Breast epithelium (tissue), 4 donors: ENCODE data around the gene SIX5. TPM values are rescaled to one million over a fixed set of nuclear protein-coding genes. Genes with fewer than 3 reads are reported as not detected.

ENCODE experiments used
- DNase-seq, 2 donors: peaks; one replicate each; pipeline ENCODE4 v3.0.0-alpha.2; 2019; ENCODE audit warnings: low spot score in 2 of 2
- H3K27ac ChIP-seq, 2 donors: fragments of 200-600 bp; sonication (generic) in 1 of 2; one replicate each; pipeline ENCODE4 v1.5.1; 2016 to 2019; ENCODE audit warnings: mild to moderate bottlenecking in 1 of 2
- H3K27me3 ChIP-seq, 2 donors: fragments of 200-600 bp; sonication (generic) in 1 of 2; one replicate each; pipeline versions ENCODE4 v1.5.1 to v1.6.0; 2017 to 2019; ENCODE audit warnings: control low read depth in 1 of 2, mild to moderate bottlenecking in 1 of 2
- H3K36me3 ChIP-seq: fragments of 200-600 bp; one replicate; pipeline ENCODE4 v1.5.1; 2019
- H3K4me1 ChIP-seq, 2 donors: fragments of 200-600 bp; sonication (generic); one replicate each; pipeline ENCODE4 v1.5.1; 2016 to 2019; ENCODE audit warnings: control low read depth in 1 of 2
- H3K4me3 ChIP-seq, 3 donors: fragments of 200-600 bp; sonication (generic); 1 replicate in 2 of 3; 2 replicates in 1 of 3; pipeline ENCODE4 v1.5.1; 2016 to 2019; ENCODE audit warnings: mild to moderate bottlenecking in 3 of 3, moderate library complexity in 2 of 3
- H3K9me3 ChIP-seq, 2 donors: fragments of 200-600 bp; sonication (generic) in 1 of 2; one replicate each; pipeline ENCODE4 v1.5.1; 2016 to 2019; ENCODE audit warnings: control low read depth in 1 of 2
- POLR2A ChIP-seq: fragments of 450-650 bp; IDR thresholded peaks from one replicate; pipeline ENCODE4 v1.6.1; 2016; ENCODE audit warnings: antibody characterized with exemption, mild to moderate bottlenecking, moderate library complexity
- POLR2AphosphoS5 ChIP-seq, 3 donors: sonication (generic); formaldehyde crosslinking; IDR thresholded peaks; one replicate each; pipeline ENCODE4 v1.6.1; 2017; ENCODE audit warnings: antibody characterized with exemption in 3 of 3
- intact Hi-C: fragments of 100-400 bp; cut with DNase I; formaldehyde crosslinking; loops from one replicate; pipeline ENCODE4 v1.15.1; 2023; ENCODE audit warnings: low total_unique reads
- total RNA-seq, 3 donors: library from RNA; depleted of rRNA; stranded (reverse); fragments of >200 nt; gene quantifications; one replicate each; pipeline ENCODE4 v1.1.0, GENCODE V29; 2016
- TF ChIP-seq, protein P1 (sequence below), 3 donors: fragments of 450-650 bp; IDR thresholded peaks; one replicate each; pipeline ENCODE4 v1.5.1; 2016 to 2017; ENCODE audit warnings: antibody characterized with exemption in 3 of 3, mild to moderate bottlenecking in 3 of 3, moderate library complexity in 3 of 3

SIX5 gene
- total RNA-seq = 10 to 100 TPM in 2 of 3 donors, 1 to 10 TPM in 1; 8.6 to 11.8 (median 11.8) TPM

DNA sequence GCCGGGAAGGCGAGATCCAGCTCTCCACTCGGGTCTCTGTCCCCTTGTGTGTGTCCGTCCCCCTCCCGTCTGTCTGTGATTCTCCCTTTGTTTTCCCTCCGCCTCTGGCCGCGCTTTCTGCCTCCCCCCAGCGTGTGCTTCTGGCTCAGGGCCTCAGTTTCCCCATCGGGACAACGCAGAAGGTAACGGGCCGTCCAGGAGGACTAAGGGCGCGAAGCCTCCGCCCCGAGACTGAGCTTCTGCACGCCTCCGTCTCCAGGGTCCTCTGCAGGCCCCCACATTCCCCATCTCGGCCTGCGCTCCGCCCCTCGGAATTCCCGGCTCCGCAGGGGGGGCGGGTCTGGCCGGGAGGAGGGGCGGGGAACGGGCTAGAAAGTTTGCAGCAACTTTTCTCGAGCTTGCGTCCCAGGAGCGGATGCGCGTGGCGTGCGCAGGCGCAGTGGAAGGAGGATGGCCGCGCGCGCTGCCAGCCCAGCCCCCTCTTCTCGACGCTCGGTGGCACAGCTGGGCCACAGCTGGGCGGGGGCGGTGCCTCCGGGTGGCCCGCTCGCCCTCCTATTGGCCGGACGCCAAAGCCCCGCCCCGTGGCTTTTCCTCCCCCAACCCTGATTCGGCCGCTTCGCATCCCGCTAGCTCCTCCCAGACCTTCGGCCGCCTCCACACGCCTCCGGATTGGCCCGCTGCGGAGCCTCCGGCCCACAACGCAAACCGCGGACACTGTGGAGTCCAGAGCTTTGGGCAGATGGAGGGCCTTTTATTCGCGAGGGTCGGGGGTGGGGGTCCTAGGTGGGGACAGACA is at the start of gene SIX5:
SIX5 (minus strand) TSS at position 269 of the 799 bp plus-strand sequence. CDS start 408 bp downstream, outside the sequence.
- intact Hi-C loops = no loop called here
- H3K9me3 ChIP-seq = no peaks in the 10 kb centered on the region
- H3K36me3 ChIP-seq = no peaks in the 10 kb centered on the region
- H3K27ac ChIP-seq = peak within 1 kb of the TSS; percentile 90 to 98
- DNase-seq = peak; percentile 96 to 99
- TF ChIP-seq POLR2A (peak; percentile 89), POLR2AphosphoS5 (IDR thresholded peaks at IDR 0.05) (peak; percentile 83 to 91 (median 89))
- TF ChIP-seq, protein P1, sequence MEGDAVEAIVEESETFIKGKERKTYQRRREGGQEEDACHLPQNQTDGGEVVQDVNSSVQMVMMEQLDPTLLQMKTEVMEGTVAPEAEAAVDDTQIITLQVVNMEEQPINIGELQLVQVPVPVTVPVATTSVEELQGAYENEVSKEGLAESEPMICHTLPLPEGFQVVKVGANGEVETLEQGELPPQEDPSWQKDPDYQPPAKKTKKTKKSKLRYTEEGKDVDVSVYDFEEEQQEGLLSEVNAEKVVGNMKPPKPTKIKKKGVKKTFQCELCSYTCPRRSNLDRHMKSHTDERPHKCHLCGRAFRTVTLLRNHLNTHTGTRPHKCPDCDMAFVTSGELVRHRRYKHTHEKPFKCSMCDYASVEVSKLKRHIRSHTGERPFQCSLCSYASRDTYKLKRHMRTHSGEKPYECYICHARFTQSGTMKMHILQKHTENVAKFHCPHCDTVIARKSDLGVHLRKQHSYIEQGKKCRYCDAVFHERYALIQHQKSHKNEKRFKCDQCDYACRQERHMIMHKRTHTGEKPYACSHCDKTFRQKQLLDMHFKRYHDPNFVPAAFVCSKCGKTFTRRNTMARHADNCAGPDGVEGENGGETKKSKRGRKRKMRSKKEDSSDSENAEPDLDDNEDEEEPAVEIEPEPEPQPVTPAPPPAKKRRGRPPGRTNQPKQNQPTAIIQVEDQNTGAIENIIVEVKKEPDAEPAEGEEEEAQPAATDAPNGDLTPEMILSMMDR (IDR thresholded peaks at IDR 0.05) = no peak
- H3K4me1 ChIP-seq = peaks cover 6 to 14% of the 10 kb centered on the region in 2 donors
- peak within 1 kb of the TSS; percentile 78 to 94 (median 83) for H3K4me3 ChIP-seq
- no peaks in the 10 kb centered on the region for H3K27me3 ChIP-seq

DNA sequence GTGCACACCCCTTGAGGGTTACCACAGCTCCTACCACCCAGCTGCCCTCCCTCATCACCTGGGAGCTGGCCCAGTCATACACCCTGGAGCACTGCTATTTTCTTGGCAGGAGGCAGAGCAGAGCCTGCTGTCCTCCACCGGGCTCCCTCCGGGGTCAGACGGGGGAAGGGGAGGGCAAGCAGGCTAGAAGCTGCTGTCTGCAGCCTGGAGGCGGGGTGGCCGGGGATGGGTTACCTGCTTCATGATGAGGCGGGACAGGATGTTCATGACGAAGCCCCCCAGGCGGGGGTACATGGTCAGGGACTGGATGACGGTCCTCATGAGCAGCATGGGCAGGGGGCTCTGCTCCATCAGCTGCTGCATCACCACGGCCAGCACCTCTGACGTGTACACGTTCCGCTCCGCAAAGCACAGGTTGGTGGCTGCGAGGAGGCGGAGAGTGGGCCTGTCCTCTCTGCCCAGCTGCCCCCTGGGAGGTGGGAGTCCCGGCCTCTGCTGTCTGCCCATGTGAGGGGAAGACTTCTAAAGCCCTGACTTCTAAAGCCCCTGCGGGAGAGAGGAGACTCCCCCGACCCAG is 48.8 kb upstream of the SIX5 start:
- Histone ChIP-seq H3K27me3 (no peaks in the 10 kb centered on the region), H3K9me3 (no peaks in the 10 kb centered on the region), H3K27ac (peak overlapping the region in 1 of 2 donors; percentile 32), H3K4me1 (no peaks in the 10 kb centered on the region), H3K4me3 (no peak overlapping the region), H3K36me3 (peaks cover 5% of the 10 kb centered on the region)
- intact Hi-C loops = no loop called here
- peak; percentile 50 to 81 for DNase-seq
- TF ChIP-seq, protein P1 (IDR thresholded peaks at IDR 0.05) = no peak
- TF ChIP-seq POLR2A (no peak), POLR2AphosphoS5 (IDR thresholded peaks at IDR 0.05) (no peak)

DNA sequence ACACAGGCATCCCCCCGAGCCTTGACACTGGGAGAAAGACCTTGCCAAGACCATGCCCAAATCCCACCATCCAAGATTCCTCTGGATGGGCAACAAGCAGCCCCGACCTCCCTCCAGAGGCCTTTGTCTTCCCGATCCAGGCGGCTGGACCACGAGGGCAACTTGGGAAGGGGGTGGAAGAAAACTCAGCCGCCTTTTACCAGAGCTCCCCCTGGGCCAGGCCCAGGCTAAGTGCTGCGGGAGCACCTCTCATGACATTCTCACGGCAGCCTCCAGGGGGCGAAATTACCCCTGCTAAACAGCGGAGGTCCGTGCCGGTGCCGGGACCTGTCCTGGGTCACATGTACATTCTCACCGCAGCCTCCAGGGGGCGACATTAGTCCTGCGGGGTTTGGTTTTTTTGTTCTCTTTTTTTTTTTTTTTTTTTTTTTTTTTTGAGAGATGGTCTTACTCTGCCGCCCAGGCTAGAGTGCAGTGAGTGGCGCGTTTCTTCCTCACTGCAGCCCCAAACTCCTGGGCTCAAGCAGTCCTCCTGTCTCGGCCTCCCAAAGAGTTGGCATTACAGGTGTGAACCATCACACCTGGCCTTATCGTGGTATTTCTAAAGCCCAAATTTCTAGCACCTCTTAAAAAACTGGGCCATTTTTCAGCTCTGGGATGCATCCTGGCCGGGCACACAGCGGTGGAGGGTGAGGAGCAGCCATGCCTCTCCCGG is 48.1 kb upstream of the SIX5 start:
- H3K27ac ChIP-seq = peak overlapping the region in 1 of 2 donors; percentile 32
- no peaks in the 10 kb centered on the region for H3K27me3 ChIP-seq
- no peak overlapping the region for H3K4me3 ChIP-seq
- H3K4me1 ChIP-seq = no peaks in the 10 kb centered on the region
- TF ChIP-seq, protein P1 (IDR thresholded peaks at IDR 0.05) = peak; percentile 97 to 99 (median 98)
- TF ChIP-seq POLR2A (no peak), POLR2AphosphoS5 (IDR thresholded peaks at IDR 0.05) (peak in 2 of 3 donors; percentile 33 to 51)
- H3K36me3 ChIP-seq = no peaks in the 10 kb centered on the region
- intact Hi-C loops = no loop called here
- no peaks in the 10 kb centered on the region for H3K9me3 ChIP-seq
- DNase-seq = peak; percentile 90 to 95

DNA sequence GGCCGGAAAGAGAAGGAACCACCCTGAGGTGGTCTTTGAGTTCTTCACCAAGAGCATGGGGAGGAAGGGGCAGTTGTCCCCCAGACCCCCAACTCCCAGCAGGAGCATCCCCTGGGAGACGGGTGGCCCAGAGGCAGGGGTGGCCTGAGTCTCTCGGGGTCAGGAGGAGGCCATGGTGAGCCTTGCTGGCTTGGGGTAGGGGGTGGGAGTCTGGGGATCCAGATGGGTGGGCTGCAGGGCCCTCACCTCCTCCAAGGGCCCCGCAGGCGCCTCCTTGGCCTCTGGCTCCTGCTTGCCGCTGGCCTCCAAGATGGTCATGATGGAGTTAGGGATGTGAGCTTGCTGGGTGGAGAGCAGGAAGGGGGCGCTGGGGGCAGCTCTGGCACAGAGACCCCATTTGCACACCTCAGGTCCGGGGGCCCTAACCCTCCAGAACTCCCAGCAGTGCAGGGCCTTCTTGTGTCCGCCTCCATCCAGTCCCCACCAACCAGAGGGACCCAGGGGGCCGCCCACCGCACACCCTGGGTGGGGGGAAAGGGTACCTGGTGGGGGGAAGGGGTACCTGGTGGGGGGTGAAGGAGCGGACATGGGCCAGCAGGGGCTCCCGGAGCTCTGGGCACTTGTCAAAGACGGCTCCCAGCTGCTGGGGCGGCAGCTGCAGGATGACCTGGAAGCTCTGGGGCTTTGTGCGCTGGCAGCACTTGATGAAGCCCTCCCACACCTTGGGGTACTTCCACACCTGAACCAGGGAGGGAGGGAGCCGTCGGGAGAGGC is 47.4 kb upstream of the SIX5 start:
- no peak for TF ChIP-seq POLR2AphosphoS5 (IDR thresholded peaks at IDR 0.05)
- no peak for TF ChIP-seq POLR2A
- TF ChIP-seq, protein P1 (IDR thresholded peaks at IDR 0.05) = no peak
- peak overlapping the region in 1 of 3 donors; percentile 54 for H3K4me3 ChIP-seq
- H3K9me3 ChIP-seq = no peaks in the 10 kb centered on the region
- H3K27me3 ChIP-seq = no peaks in the 10 kb centered on the region
- no peaks in the 10 kb centered on the region for H3K4me1 ChIP-seq
- no peaks in the 10 kb centered on the region for H3K36me3 ChIP-seq
- intact Hi-C loops = no loop called here
- no peak for DNase-seq
- no peak overlapping the region for H3K27ac ChIP-seq
